Large intestine (tissue), 3 donors: ENCODE data around the gene PGAP1. TPM values are rescaled to one million over a fixed set of nuclear protein-coding genes. Genes with fewer than 3 reads are reported as not detected.

Experiments
- DNase-seq, 2 donors: peaks; one replicate each; pipeline versions ENCODE4 v3.0.0 to v3.0.0-alpha.2; 2013
- H3K27ac ChIP-seq: one replicate; pipeline ENCODE4 v1.5.1; 2013; ENCODE audit warnings: low read length
- H3K27me3 ChIP-seq: 2 replicates; pipeline ENCODE4 v1.6.1; 2013; ENCODE audit warnings: low read length; ENCODE audit not compliant: control insufficient read depth, insufficient read depth
- H3K36me3 ChIP-seq: 2 replicates; pipeline ENCODE4 v1.6.1; 2013; ENCODE audit warnings: low read length; ENCODE audit not compliant: control insufficient read depth, insufficient read depth
- H3K4me1 ChIP-seq: one replicate; pipeline ENCODE4 v1.6.1; 2013; ENCODE audit warnings: low read length; ENCODE audit not compliant: control insufficient read depth, insufficient read depth
- H3K4me3 ChIP-seq: one replicate; pipeline ENCODE4 v1.5.1; 2013; ENCODE audit warnings: low read length
- H3K9me3 ChIP-seq: one replicate; pipeline ENCODE4 v1.6.1; 2013; ENCODE audit warnings: mild to moderate bottlenecking, low read depth, low read length, moderate library complexity; ENCODE audit not compliant: control insufficient read depth
- WGBS: methylation state at CpG from one replicate; pipeline ENCODE4 v1.1.5; 2013; ENCODE audit warnings: low lambda C conversion rate; ENCODE audit not compliant: insufficient coverage; 5-methylcytosine and 5-hydroxymethylcytosine counted together
- polyA plus RNA-seq: library from polyadenylated mRNA; unstranded; fragments of 120-200 nt; gene quantifications from one replicate; pipeline ENCODE4 v1.2.1, GENCODE V29; 2013

PGAP1 gene
- polyA plus RNA-seq, 1 donor: 15.1 TPM

DNA sequence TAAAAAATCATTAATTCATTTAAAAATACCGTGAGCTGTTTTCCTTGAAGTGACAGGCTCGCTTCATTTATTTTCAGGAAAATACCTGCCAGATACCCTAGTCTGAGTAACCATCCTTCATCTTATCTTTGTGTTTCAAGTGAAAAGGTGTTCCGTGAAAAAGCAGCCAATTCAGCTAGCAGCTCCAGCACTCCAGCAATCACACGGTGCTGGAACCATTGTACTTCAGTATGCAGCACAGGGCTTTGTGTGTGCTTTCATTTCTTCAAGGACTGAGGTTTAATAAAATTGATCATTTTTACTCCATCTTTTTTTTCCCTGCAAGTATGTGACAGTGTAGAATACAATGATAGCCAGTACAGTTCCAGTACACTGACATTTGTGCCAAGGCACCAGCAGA, 39.1 kb upstream of the PGAP1 start:
- Histone ChIP-seq H3K27ac (no peak overlapping the region), H3K36me3 (no peaks in the 10 kb centered on the region), H3K9me3 (peaks cover 4% of the 10 kb centered on the region), H3K4me3 (no peak overlapping the region), H3K27me3 (no peaks in the 10 kb centered on the region), H3K4me1 (peaks cover 11% of the 10 kb centered on the region)
- DNase-seq: peak in 1 of 2 donors; percentile 29
- WGBS: 39% methylated on average over 2 of the region's 4 CpGs

DNA sequence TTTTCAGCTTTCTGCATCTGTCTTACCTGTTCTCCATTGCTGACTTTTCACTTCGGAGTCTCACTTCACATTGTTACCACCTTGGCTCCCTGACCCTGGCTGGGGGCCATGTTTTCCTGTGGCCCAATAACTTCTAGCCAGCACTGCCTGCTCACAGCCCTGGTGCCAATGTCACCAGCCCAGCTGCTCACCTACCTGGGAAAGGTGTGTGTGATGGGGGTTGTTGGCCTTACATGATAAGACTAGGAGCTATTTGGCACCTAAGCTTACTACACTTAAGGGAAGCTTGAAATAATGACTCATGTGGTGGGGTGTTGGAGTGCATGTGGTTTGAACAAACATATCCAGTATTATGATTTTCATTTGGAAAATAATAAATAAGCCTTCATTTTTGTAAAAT, 37.5 kb upstream of the PGAP1 start:
- no peak for DNase-seq
- H3K27ac ChIP-seq: no peak overlapping the region
- H3K4me3 ChIP-seq: no peak overlapping the region
- no peaks in the 10 kb centered on the region for H3K27me3 ChIP-seq
- peaks cover 16% of the 10 kb centered on the region for H3K4me1 ChIP-seq
- H3K36me3 ChIP-seq: no peaks in the 10 kb centered on the region
- no CpG with 5 or more reads among the region's 1 CpG for WGBS
- peaks cover 4% of the 10 kb centered on the region for H3K9me3 ChIP-seq

DNA sequence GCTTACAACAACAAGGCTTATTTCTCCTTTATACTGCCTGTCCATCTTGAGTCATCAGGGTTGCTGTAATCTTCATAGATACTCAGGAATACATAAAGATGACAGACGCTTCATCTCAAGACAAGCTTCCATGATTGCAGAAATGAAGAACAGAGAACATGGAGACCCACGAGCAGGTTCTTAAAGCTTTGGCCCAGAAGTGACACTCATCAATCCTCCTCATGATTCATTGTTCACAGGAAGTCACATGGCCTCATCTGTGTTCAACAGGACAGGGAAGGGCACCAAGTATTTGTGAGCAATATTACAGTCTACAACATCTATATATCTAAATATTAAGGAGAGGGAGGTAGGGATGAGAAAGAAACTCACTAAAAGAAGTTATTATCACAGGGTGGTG, 36.5 kb upstream of the PGAP1 start:
- no peak for DNase-seq
- Histone ChIP-seq H3K27ac (no peak overlapping the region), H3K4me1 (peaks cover 14% of the 10 kb centered on the region), H3K9me3 (peaks cover 4% of the 10 kb centered on the region), H3K36me3 (no peaks in the 10 kb centered on the region), H3K27me3 (no peaks in the 10 kb centered on the region), H3K4me3 (no peak overlapping the region)
- WGBS: no CpG with 5 or more reads among the region's 2 CpGs

- H3K36me3 ChIP-seq: no peaks in the 10 kb centered on the region
- no peaks in the 10 kb centered on the region for H3K27me3 ChIP-seq
- H3K4me3 ChIP-seq: no peak overlapping the region
- no peak overlapping the region for H3K27ac ChIP-seq
- whole genome bisulfite sequencing: no CpG with 5 or more reads among the region's 2 CpGs
- peaks cover 13% of the 10 kb centered on the region for H3K4me1 ChIP-seq
- no peak for DNase-seq
- H3K9me3 ChIP-seq: no peaks in the 10 kb centered on the region
Observed at GRCh38 chr2:196962325-196962724, 35.8 kb upstream of the PGAP1 start.

DNA sequence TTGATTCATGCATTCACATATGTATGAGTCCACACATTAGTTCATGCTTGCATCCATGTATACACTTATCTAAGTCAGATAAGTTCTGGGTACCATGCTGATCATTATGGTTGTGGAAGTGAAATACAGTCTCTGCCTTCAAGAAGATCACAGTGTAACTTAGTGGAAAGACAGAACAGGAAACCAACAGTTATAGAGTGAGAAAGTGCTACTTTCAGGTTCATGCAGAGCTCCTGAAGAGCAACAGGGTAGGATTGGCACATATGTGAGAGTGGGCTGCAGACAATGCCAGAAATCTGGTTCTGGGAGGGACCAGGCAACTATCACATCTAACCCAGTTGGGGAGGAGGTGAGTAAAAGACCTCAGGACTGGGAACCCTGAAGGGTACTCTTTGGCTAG, 35.4 kb upstream of the PGAP1 start:
- H3K4me1 ChIP-seq: peaks cover 10% of the 10 kb centered on the region
- H3K9me3 ChIP-seq: no peaks in the 10 kb centered on the region
- no peak overlapping the region for H3K27ac ChIP-seq
- H3K36me3 ChIP-seq: no peaks in the 10 kb centered on the region
- H3K4me3 ChIP-seq: no peak overlapping the region
- H3K27me3 ChIP-seq: no peaks in the 10 kb centered on the region
- DNase-seq: no peak

GRCh38 chr2:196959734-196960338, 33.3 kb upstream of the PGAP1 start:
- no peaks in the 10 kb centered on the region for H3K36me3 ChIP-seq
- peak; percentile 42 to 69 for DNase-seq
- H3K9me3 ChIP-seq: no peaks in the 10 kb centered on the region
- peak overlapping the region; percentile 41 for H3K27ac ChIP-seq
- no peaks in the 10 kb centered on the region for H3K27me3 ChIP-seq
- no peak overlapping the region for H3K4me3 ChIP-seq
- H3K4me1 ChIP-seq: peaks cover 5% of the 10 kb centered on the region
- no CpG with 5 or more reads among the region's 3 CpGs for WGBS

DNA sequence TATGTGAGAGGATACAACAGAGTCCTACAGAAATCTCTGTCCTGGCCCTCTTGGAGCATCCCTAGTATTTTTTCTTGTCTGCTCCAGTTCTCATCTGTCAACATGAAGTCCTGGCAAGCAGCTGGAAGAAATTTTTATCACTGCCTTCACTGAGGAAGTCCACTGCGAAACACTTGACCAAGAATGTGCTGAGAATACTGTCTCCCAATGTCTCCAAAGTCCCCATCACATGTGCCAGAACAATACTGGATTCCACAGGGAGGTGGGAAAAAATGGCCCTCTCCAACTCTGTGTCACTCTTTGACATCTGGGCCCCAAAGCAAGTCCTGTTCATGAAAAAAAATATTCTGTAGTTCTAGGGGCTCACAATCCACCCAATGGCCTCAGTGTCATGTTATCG, 32.8 kb upstream of the PGAP1 start:
- no peak for DNase-seq
- Histone ChIP-seq H3K4me3 (no peak overlapping the region), H3K36me3 (no peaks in the 10 kb centered on the region), H3K4me1 (peaks cover 5% of the 10 kb centered on the region), H3K27me3 (no peaks in the 10 kb centered on the region), H3K27ac (no peak overlapping the region), H3K9me3 (no peaks in the 10 kb centered on the region)
- no CpG with 5 or more reads among the region's 2 CpGs for whole genome bisulfite sequencing

- DNase-seq: no peak
- no CpG with 5 or more reads among the region's 1 CpG for WGBS
- H3K4me3 ChIP-seq: no peak overlapping the region
Observed at GRCh38 chr2:196957881-196958525, 31.5 kb upstream of the PGAP1 start.

GRCh38 chr2:196957442-196957841, 30.9 kb upstream of the PGAP1 start:
- Histone ChIP-seq H3K9me3 (no peaks in the 10 kb centered on the region), H3K36me3 (no peaks in the 10 kb centered on the region), H3K27ac (no peak overlapping the region), H3K27me3 (no peaks in the 10 kb centered on the region), H3K4me3 (no peak overlapping the region), H3K4me1 (peaks cover 5% of the 10 kb centered on the region)
- no CpG with 5 or more reads among the region's 5 CpGs for WGBS
- DNase-seq: no peak

More at GRCh38 chr2:196957881-196958525, 31.5 kb upstream of the PGAP1 start:
- Histone ChIP-seq H3K9me3 (no peaks in the 10 kb centered on the region), H3K27me3 (no peaks in the 10 kb centered on the region), H3K36me3 (no peaks in the 10 kb centered on the region), H3K4me1 (peaks cover 5% of the 10 kb centered on the region), H3K27ac (no peak overlapping the region)

- peaks cover 5% of the 10 kb centered on the region for H3K4me1 ChIP-seq
- WGBS: no CpG with 5 or more reads among the region's 6 CpGs
- no peak overlapping the region for H3K27ac ChIP-seq
- H3K27me3 ChIP-seq: no peaks in the 10 kb centered on the region
- no peaks in the 10 kb centered on the region for H3K9me3 ChIP-seq
- no peak for DNase-seq
- H3K4me3 ChIP-seq: no peak overlapping the region
- no peaks in the 10 kb centered on the region for H3K36me3 ChIP-seq
Observed at GRCh38 chr2:196956069-196956468, 29.6 kb upstream of the PGAP1 start.

DNA sequence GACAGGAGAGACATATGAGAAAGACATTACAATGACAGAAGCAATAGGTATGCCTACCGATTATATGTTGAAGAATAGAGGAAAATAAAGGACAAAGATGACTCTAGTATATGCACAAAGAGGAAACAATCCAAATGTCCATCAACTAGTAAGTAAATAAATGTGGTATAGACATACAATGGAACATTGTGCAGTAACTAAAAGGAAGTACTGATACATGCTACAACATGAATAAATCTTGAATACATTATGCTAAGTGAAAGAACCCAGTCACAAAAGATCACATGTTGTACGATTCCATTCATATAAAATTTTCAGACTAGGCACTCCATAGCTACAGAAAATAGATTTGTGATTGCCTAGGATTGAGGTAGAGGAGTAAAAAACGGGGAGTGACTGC, 28.5 kb upstream of the PGAP1 start:
- no peak overlapping the region for H3K27ac ChIP-seq
- no peak for DNase-seq
- WGBS: 94% methylated on average over 2 of the region's 3 CpGs

More for the DNA sequence above, 28.5 kb upstream of the PGAP1 start:
- Histone ChIP-seq H3K4me3 (no peak overlapping the region), H3K4me1 (peaks cover 5% of the 10 kb centered on the region), H3K9me3 (no peaks in the 10 kb centered on the region), H3K36me3 (no peaks in the 10 kb centered on the region), H3K27me3 (no peaks in the 10 kb centered on the region)
